Measurements from ENCODE around the gene PALM2AKAP2.
A peak's percentile ranks its signal among the peaks of the same experiment; 100 is the strongest.
"Not testable (repeated sequence)": the region's sequence is repeated elsewhere in the genome, so short reads cannot be mapped to it uniquely, and the experiment has no call there.

The PALM2AKAP2 gene

GRCh38 chr9:109815366-109815947 lies 35.5 kb downstream of the PALM2AKAP2 start:
- DNase-seq (ENCODE audit: low read depth in 2 of 2) = peak in 1 of 2 donors; percentile 57
- TF ChIP-seq, protein P1, sequence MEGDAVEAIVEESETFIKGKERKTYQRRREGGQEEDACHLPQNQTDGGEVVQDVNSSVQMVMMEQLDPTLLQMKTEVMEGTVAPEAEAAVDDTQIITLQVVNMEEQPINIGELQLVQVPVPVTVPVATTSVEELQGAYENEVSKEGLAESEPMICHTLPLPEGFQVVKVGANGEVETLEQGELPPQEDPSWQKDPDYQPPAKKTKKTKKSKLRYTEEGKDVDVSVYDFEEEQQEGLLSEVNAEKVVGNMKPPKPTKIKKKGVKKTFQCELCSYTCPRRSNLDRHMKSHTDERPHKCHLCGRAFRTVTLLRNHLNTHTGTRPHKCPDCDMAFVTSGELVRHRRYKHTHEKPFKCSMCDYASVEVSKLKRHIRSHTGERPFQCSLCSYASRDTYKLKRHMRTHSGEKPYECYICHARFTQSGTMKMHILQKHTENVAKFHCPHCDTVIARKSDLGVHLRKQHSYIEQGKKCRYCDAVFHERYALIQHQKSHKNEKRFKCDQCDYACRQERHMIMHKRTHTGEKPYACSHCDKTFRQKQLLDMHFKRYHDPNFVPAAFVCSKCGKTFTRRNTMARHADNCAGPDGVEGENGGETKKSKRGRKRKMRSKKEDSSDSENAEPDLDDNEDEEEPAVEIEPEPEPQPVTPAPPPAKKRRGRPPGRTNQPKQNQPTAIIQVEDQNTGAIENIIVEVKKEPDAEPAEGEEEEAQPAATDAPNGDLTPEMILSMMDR (IDR thresholded peaks at IDR 0.05; ENCODE audit: low read depth, low read length) = no peak
- no peak overlapping the region for H3K4me3 ChIP-seq (replicated peaks in 1 of 2; ENCODE audit: low read depth in 2 of 2, low read length in 2 of 2)

GRCh38 chr9:109816490-109816889 lies 36.5 kb downstream of the PALM2AKAP2 start:
- no peak overlapping the region for H3K4me3 ChIP-seq (replicated peaks in 1 of 2; ENCODE audit: low read depth in 2 of 2, low read length in 2 of 2)
- TF ChIP-seq, protein P1 (IDR thresholded peaks at IDR 0.05; ENCODE audit: low read depth, low read length) = no peak
- DNase-seq (ENCODE audit: low read depth in 2 of 2) = peak; percentile 87 to 99

GRCh38 chr9:109817146-109817845 lies 37.3 kb downstream of the PALM2AKAP2 start:
- peak; percentile 36 to 88 for DNase-seq (ENCODE audit: low read depth in 2 of 2)
- TF ChIP-seq, protein P1 (IDR thresholded peaks at IDR 0.05; ENCODE audit: low read depth, low read length) = no peak
- H3K4me3 ChIP-seq (replicated peaks in 1 of 2; ENCODE audit: low read depth in 2 of 2, low read length in 2 of 2) = no peak overlapping the region

DNA sequence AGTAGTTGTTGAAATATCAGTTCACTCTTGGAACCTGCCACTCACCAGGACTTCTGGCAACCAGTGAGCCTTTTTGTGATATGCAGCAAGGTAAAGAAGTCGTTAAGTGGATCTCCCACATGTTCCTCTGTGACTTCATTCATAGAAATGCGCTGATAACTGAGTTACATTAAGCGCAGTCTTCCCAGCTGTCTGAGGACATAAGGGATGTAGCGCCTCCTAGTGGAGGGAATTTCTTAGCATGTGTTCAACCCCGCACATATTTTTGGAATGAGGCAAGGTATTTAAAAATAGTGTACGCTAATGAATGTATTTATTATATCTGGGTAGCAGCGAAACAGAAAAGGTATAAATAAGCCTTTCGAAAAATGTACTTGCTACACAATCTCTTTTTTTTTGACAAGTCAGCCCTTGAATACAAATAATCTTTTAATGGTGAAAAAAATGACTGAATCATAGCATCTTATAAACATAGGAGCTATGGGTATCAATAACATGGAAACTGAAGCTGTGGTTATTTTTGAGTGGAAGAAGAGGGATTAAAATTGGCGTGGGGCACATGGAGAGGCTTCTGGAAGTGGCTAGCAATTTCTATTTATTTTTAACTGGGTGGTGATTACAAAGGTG lies 38.0 kb downstream of the PALM2AKAP2 start:
- TF ChIP-seq, protein P1 (IDR thresholded peaks at IDR 0.05; ENCODE audit: low read depth, low read length) = peak; percentile 64
- peak; percentile 97 to 99 for DNase-seq (ENCODE audit: low read depth in 2 of 2)
- no peak overlapping the region for H3K4me3 ChIP-seq (replicated peaks in 1 of 2; ENCODE audit: low read depth in 2 of 2, low read length in 2 of 2)

GRCh38 chr9:109821711-109822110 lies 41.7 kb downstream of the PALM2AKAP2 start:
- peak in 1 of 2 donors; percentile 31 for DNase-seq (ENCODE audit: low read depth in 2 of 2)
- no peak overlapping the region for H3K4me3 ChIP-seq (replicated peaks in 1 of 2; ENCODE audit: low read depth in 2 of 2, low read length in 2 of 2)
- TF ChIP-seq, protein P1 (IDR thresholded peaks at IDR 0.05; ENCODE audit: low read depth, low read length) = no peak

DNA sequence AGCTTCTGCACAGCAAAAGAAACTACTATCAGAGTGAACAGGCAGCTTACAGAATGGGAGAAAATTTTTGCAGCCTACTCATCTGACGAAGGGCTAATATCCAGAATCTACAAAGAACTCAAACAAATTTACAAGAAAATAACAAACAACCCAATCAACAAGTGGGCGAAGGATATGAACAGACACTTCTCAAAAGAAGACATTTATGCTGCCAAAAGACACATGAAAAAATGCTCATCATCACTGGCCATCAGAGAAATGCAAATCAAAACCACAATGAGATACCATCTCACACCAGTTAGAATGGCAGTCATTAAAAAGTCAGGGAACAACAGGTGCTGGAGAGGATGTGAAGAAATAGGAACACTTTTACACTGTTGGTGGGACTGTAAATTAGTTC lies 45.4 kb downstream of the PALM2AKAP2 start:
- H3K4me3 ChIP-seq (replicated peaks in 1 of 2; ENCODE audit: low read depth in 2 of 2, low read length in 2 of 2); DNase-seq (ENCODE audit: low read depth in 2 of 2): not testable (repeated sequence)

- TF ChIP-seq, protein P1 (IDR thresholded peaks at IDR 0.05; ENCODE audit: low read depth, low read length) = no peak
Observed at GRCh38 chr9:109826559-109826958, 46.6 kb downstream of the PALM2AKAP2 start.

More at GRCh38 chr9:109826559-109826958, 46.6 kb downstream of the PALM2AKAP2 start:
- DNase-seq (ENCODE audit: low read depth in 2 of 2) = no peak
- no peak overlapping the region for H3K4me3 ChIP-seq (replicated peaks in 1 of 2; ENCODE audit: low read depth in 2 of 2, low read length in 2 of 2)
